NCI-H526 (cell line): ENCODE measurements around the gene AFF2.
"Not testable (repeated sequence)": the region's sequence is repeated elsewhere in the genome, so short reads cannot be mapped to it uniquely, and the experiment has no call there.

ENCODE experiments used
- DNase-seq, 2 experiments: peaks; one replicate each; lab custom pipeline; 2025; lab: John Stamatoyannopoulos, UW

The AFF2 gene

GRCh38 chrX:148854306-148854705, 353.9 kb downstream of the AFF2 start:
- no peak for DNase-seq

GRCh38 chrX:148856505-148856904, 356.1 kb downstream of the AFF2 start:
- no peak for DNase-seq

DNA sequence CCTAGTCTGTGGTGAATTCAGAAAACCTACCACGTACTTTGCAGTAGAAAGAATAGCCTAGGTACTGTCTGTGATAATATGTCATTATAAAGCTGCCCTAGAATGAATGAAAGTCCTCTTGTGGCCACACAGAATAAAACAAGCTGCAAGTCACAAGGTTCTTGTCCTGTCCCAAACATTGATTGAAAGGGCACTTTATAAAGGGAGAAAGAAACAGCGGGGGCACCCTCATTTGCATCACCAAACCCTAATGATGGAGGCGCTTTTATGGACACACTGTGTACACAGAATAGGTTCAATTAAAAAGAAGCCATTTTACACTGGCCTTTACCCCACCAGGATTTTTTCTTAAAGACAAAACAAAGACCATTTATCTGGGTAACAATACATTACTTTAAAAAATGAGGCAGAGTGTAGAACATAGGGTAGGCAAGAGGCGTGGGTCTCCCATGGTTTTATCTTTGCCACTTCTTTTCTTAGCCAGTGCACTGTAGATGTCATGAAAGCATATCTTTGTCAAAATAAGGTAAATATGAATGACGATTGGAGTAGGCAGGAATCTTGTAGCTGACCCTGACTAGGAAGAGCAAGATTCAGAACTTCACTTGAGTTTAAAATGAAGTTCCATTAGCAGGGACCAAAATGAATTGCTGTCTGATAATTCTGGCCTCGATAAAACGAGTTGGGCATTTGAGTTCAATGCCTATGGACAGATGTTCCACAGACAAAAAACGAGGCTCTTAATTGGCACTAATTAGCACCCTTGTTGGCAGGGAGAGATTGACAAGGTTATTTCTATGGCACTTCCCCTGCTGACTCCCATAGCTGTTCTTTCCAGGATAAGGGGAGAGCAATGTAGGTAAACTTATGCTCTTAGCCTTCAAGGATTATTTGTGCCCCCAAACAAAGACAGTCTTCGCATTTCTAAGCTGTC, 365.1 kb downstream of the AFF2 start:
- DNase-seq, result no peak

DNA sequence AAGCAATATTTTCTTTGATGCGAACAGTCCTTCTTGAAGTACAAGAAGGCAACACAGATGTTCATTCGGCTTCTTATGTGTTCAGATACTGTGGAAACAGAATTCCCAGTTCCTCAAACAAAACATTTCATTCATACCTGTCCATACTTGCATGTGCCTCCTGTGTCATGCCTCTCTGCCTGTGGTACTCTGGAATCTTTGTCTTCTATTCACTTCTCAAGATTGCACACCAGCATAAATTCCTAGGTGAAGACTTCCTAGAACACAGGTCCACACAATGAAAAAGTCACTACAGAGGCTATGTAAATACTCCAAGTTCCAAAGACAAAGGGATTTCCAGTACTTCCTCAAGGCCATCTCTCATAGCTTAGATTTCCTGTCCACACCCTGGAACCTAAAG, 367.2 kb downstream of the AFF2 start:
- no peak for DNase-seq

DNA sequence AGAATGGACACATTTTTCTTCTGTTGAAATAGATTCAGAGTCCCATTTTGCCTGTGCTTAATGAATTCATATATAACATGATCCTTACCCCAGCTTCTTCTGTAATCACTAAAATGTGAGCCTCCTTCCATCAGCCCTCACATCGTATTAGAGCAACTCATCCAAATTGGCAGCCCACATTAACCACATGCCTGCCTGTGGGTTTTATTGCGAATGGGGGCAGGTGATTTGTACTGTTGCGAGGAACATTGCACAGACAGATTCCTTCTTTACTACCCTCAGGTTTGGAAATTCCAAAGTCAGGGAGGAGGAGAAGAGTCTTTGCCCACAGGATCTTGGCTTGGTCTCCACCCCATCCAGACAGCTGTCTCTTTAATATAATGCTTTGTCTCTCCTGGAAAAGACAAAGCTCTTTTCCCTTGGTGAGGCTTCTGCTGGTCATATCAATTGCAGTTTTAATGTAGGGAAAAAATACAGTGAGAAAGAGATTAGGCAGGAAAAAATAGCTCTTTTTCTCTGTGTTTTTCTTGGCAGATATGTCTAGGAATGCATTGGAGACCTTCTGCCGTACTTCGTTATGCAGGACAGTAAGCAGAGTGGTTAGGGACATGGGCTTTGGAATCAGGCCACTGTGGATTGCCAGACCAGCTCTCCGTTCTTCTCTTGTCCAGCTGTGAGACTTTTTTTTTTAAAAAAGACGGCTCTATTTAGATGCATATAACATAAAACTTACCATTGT, 371.2 kb downstream of the AFF2 start:
- DNase-seq, result no peak

DNA sequence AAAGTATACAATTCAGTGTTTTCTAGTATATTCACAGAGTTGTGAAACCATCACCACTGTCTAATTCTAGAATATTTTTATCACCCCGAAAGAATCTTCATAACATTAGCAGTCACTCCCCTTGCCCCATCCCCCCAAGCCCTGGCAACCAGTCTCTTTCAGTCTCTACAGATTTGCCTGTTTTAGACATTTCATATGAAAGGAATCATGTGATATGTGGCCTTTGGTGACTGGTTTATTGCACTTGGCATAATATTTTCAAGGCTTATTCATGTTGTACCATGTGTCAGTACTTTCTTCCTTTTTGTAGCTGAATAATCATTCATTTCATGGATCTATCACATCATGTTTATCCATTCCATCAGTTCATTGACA, 371.7 kb downstream of the AFF2 start:
- DNase-seq, result no peak

DNA sequence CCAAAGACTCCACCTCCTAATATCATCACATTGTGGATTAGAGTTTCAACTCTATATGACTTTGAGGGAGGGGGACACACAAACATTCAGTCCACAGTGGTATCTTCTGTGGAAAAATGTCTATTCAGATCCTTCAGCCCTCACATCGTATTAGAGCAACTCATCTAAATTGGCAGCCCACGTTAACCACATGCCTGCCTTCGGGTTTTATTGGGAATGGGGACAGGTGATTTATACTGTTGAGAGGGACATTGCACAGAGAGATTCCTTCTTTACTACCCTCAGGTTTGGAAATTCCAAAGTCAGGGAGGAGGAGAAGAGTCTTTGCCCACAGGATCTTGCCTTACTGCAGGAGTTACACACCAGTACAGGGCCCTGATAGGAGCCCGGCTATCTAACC, 372.5 kb downstream of the AFF2 start:
- DNase-seq, result no peak

DNA sequence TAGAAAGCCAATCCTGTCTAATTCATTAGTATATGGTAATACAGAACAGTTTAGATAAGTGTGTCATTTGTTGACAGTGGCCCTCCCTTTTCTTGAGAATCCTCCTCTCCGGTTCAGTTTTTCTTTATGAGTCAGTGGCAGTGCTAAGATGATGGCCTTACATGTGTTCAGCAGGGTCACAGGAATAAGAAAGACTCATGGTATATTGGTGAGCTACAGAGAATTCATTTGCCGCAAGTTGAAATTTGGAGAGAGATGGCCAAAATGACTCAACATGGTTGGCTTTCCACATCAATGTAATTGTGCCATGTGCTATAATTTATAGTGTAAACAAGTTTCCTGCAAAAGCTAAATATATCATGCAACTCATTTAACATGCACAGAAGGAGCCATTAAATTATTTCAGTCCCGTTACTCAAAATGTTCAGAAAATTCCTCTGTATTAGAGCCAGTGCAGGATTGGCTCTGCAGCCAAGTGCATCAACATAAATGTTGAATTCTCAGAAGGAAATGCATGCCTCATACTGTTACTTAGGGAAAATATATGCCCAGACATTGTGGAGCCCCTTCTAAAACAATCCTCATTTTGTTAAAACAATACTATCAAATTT, 374.3 kb downstream of the AFF2 start:
- no peak for DNase-seq

DNA sequence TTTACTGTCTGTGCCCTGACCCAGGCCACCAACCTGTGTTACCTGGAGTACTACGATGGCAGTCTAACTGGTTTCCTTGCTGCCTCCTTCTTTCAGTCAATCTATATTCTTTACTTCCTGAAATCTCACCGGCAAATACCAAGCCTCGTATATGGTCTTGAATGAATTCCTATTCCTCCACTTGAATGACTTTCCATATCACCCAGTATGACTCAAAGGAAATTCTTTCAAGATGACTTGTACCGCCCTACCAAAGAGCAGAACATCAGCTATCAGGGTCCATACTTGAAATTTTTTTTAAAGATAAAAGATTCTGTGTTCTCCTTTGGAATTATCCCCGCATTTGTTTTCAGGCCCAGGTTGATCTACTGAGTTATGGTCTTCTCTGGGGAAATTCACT, 378.0 kb downstream of the AFF2 start:
- no peak for DNase-seq

GRCh38 chrX:148885203-148885602, 384.8 kb downstream of the AFF2 start:
- DNase-seq, result no peak

DNA sequence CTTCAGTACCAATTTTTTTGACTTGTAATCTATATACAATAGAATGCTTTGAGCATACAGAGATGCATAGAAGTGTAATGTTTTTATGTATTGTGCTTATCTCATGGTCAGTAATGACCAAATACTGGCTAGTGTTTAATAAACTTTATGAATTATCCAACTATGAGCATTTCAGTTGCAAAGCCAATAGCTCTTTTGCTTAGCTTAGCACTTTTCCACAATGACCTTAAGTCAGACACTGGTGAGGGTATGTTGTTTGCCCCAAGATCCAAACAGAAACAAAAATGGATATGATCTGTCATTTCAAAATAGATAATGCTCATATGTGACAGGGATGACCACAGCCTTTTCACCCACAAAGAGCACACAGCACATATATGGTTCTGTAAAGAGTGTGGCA, 393.0 kb downstream of the AFF2 start:
- DNase-seq, result no peak

GRCh38 chrX:148902581-148902980, 402.2 kb downstream of the AFF2 start:
- DNase-seq, result no peak

GRCh38 chrX:148903176-148903575, 402.8 kb downstream of the AFF2 start:
- no peak for DNase-seq

DNA sequence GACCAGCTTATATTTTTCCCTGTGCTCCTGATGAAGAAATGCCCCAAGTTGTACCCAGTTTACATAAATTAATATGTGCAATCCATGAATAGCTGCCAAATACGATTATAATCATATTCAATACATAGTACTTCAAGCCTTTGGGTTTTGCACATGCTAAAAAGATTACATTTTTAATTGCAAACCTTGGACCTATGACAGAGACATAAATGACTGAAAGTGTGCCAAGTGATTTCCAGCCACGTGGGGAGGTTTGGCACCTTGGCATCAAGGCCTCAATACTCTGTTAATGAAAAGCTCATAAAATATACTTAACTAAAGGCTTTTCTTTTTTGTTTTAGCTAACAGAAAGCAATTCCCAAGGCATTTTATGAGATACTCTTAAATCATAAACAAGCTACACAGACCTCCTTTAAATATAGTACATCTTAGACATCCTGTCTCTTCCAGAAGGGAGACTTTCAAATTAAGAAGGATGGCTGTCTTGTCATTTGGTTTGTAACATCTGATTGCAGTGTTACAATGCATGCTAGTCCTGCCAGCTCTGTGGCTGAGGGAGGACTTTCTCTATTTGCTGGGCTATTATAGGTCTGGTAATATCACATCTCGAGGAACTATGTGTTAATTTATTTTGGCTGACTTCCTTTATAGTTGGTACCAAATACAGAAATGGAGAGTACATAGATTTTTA, 404.1 kb downstream of the AFF2 start:
- no peak for DNase-seq

- no peak for DNase-seq
Observed at GRCh38 chrX:148905400-148905799, 405.0 kb downstream of the AFF2 start.

DNA sequence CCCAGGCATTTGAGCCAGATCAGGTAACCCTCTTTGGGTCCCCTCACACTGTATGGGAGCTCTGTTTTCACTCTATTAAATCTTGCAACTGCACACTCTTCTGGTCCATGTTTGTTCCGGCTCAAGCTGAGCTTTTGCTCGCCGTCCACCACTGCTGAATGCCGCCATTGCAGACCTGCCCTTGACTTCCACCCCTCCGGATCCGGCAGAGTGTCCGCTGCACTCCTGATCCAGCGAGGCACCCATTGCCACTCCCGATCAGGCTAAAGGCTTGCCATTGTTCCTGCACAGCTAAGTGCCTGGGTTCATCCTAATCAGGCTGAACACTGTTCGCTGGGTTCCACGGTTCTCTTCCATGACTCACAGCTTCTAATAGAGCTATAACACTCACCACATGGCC, 406.2 kb downstream of the AFF2 start:
- not testable (repeated sequence) for DNase-seq

DNA sequence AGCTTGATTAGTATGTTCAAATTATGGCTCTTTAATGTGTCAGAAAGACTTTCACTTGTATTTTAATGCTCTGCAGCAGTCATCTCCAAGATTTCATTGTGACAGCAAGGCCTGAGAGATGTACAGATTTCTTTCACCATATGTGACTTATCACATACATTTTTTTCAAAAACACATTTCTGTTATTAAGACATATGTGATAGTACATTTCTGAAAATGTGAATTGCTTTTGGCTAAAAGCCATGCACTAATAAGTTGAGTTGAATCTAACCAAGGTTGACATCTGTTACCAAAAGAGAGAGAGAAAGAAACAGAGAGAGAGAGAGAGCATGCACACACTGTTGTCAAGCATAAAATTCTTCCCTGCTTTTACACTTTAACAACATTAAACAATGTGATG, 409.3 kb downstream of the AFF2 start:
- no peak for DNase-seq

DNA sequence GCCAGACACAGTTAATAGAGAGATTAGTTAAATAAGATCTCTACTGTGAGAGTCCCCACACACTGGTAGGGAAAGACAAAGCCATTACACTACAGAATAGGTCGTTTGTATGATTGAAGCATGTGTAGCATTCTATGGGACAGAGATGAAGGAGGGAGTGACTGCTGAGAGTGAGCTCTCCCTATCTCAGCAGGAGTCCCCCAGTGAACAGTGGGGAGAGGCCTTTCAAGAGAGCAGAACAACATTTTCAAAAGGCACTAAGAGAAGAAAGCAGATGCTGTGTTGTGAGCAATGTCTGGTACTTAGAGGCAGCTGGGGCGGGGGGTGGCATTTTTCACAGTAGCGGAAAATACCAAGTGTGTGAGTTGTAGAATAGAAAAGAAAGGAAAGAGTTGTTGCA, 413.6 kb downstream of the AFF2 start:
- DNase-seq, result no peak

DNA sequence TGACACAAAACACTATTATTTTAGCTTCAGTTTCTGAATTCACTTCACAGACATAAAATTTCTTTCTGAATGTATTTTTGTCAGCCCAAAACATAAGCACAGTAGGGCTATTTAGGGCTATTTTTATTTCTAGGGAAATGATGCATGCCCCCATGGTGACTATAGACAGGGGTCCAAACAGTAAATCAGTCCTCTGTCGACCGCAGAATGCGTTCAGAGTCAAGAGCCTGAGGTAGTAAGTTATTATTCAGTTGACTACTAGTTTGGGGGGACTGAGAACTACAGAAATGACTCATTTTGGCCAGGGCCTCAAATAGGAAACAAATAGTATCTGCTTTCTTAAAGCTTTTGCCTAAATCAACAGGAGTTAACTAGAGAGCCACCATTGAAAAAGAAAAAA, 414.4 kb downstream of the AFF2 start:
- no peak for DNase-seq

DNA sequence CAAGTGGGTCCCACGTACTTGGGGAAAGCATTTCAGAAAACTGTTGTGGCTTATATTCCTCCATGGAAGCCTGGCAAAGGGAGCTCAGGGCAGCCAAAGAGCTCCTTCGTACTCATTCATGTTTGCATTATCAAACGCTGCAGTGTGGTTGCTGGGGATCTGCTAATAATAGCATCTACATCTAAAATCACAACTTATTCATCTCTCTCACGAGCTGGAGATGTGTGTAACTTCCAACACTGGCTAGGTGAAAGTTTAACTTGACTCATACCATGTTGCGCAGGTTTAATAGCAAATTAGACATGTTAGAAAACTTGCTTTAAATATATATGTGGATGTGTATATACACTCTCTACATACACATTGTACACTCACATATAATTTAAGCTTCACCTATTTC, 415.1 kb downstream of the AFF2 start:
- DNase-seq, result no peak

GRCh38 chrX:148917441-148917840, 417.0 kb downstream of the AFF2 start:
- DNase-seq, result no peak

- DNase-seq, result no peak
Observed at GRCh38 chrX:148923631-148924030, 423.2 kb downstream of the AFF2 start.
